Fibroblast of lung (primary cell): ENCODE measurements around the gene ABHD16B. TPM values are rescaled to one million over a fixed set of nuclear protein-coding genes. Genes with fewer than 3 reads are reported as not detected.
A peak's percentile ranks its signal among the peaks of the same experiment; 100 is the strongest.

Source experiments
- DNase-seq, 2 donors: peaks; one replicate each; pipeline versions ENCODE4 v3.0.0 to v3.0.0-alpha.2; 2010; ENCODE audit warnings: low read depth in 2 of 2
- H2AFZ ChIP-seq: 2 replicates; pipeline ENCODE4 v1.5.1; 2012; ENCODE audit warnings: low read length, control low read depth, inconsistent platforms
- H3K27ac ChIP-seq: 2 replicates; pipeline ENCODE4 v1.5.1; 2011; ENCODE audit warnings: low read length, control low read depth; ENCODE audit not compliant: insufficient read depth
- H3K27me3 ChIP-seq: 2 replicates; pipeline ENCODE4 v1.5.1; 2011; ENCODE audit warnings: mild to moderate bottlenecking, low read length; ENCODE audit not compliant: control insufficient read depth, insufficient read depth
- H3K36me3 ChIP-seq: 2 replicates; pipeline ENCODE4 v1.5.1; 2011; ENCODE audit warnings: low read length; ENCODE audit not compliant: control insufficient read depth, insufficient read depth
- H3K4me1 ChIP-seq: 2 replicates; pipeline ENCODE4 v1.5.1; 2011; ENCODE audit warnings: low read length; ENCODE audit not compliant: control insufficient read depth, insufficient read depth; ENCODE audit errors: extremely low read depth
- H3K4me2 ChIP-seq: 2 replicates; pipeline ENCODE4 v1.5.1; 2011; ENCODE audit warnings: low read length, control low read depth; ENCODE audit not compliant: insufficient read depth; ENCODE audit errors: extremely low read depth
- H3K4me3 ChIP-seq, 4 experiments: fragments of 200-600 bp in 1 of 4; sonication (generic) in 1 of 4; replicated peaks in 1 of 4; 2 replicates each; pipeline ENCODE4 v1.5.1; 2011 to 2016; ENCODE audit warnings: low read length in 4 of 4, low read depth in 3 of 4, mild to moderate bottlenecking in 3 of 4, control low read depth in 2 of 4, inconsistent platforms in 1 of 4, mixed read lengths in 1 of 4; ENCODE audit not compliant: insufficient read depth in 1 of 4; ENCODE audit errors: control extremely low read depth in 1 of 4
- H3K79me2 ChIP-seq: 2 replicates; pipeline ENCODE4 v1.5.1; 2012; ENCODE audit warnings: mild to moderate bottlenecking, low read length, inconsistent platforms; ENCODE audit not compliant: control insufficient read depth, insufficient read depth
- H3K9ac ChIP-seq: 2 replicates; pipeline ENCODE4 v1.5.1; 2011; ENCODE audit warnings: mild to moderate bottlenecking, low read length, control low read depth; ENCODE audit not compliant: insufficient read depth
- H3K9me3 ChIP-seq: 2 replicates; pipeline ENCODE4 v1.5.1; 2012; ENCODE audit warnings: low read depth, low read length; ENCODE audit not compliant: control insufficient read depth, insufficient read depth
- H4K20me1 ChIP-seq: 2 replicates; pipeline ENCODE4 v1.5.1; 2011; ENCODE audit warnings: low read length; ENCODE audit not compliant: control insufficient read depth, insufficient read depth; ENCODE audit errors: extremely low read depth
- CTCF ChIP-seq, 2 donors: IDR thresholded peaks in 1 of 2; conservative IDR thresholded peaks in 1 of 2; 1 replicate in 1 of 2; 2 replicates in 1 of 2; pipeline ENCODE4 v1.5.1; 2011 to 2012; ENCODE audit warnings: low read length in 2 of 2, control low read depth in 1 of 2, inconsistent platforms in 1 of 2, low read depth in 1 of 2, mild to moderate bottlenecking in 1 of 2
- EZH2 ChIP-seq: IDR thresholded peaks from 2 replicates; pipeline ENCODE4 v1.5.1; 2012; ENCODE audit warnings: low read length, control low read depth, mild to moderate bottlenecking; ENCODE audit errors: missing control alignments
- polyA plus RNA-seq, 2 donors: library from polyadenylated mRNA; depleted of rRNA in 1 of 2; stranded (reverse) in 1 of 2; unstranded in 1 of 2; fragments of >200 nt; gene quantifications; 2 replicates each; pipeline ENCODE4 v1.2.1, GENCODE V29; 2011 to 2012; ENCODE audit warnings: missing spikeins in 1 of 2
- total RNA-seq: library from RNA; depleted of rRNA; stranded (reverse); fragments of >200 nt; gene quantifications from 2 replicates; pipeline ENCODE4 v1.2.1, GENCODE V29; 2014

Gene ABHD16B
- total and polyA plus RNA-seq, 2 donors (not counting 1 experiment from before 2014, with no cell fraction given): not detected

- no peaks in the 10 kb centered on the region for H3K4me1 ChIP-seq
- no peaks in the 10 kb centered on the region for H4K20me1 ChIP-seq
- no peak overlapping the region for H3K4me2 ChIP-seq
- DNase-seq: no peak
- peaks cover 80% of the 10 kb centered on the region for H3K79me2 ChIP-seq
- no peak overlapping the region for H3K27ac ChIP-seq
- no peak overlapping the region for H3K4me3 ChIP-seq
- H3K9me3 ChIP-seq: no peaks in the 10 kb centered on the region
- no peak for TF ChIP-seq EZH2
- TF ChIP-seq CTCF (conservative IDR thresholded peaks at IDR 0.05 in 1 of 2, IDR thresholded peaks at IDR 0.05 in 1 of 2; ENCODE audit: low read depth in 1 of 2, low read length in 2 of 2): no peak
- H3K36me3 ChIP-seq: peaks cover 2% of the 10 kb centered on the region
- no peak overlapping the region for H2AFZ ChIP-seq
- no peak overlapping the region for H3K9ac ChIP-seq
- no peaks in the 10 kb centered on the region for H3K27me3 ChIP-seq
Observed at GRCh38 chr20:63908008-63908682, 46.8 kb downstream of the ABHD16B start.

GRCh38 chr20:63911176-63911575, 49.9 kb downstream of the ABHD16B start:
- Histone ChIP-seq H3K27ac (peak overlapping the region; percentile 47), H3K9ac (no peak overlapping the region)

More at GRCh38 chr20:63911176-63911575, 49.9 kb downstream of the ABHD16B start:
- DNase-seq: peak; percentile 39 to 59
- no peak for TF ChIP-seq CTCF (conservative IDR thresholded peaks at IDR 0.05 in 1 of 2, IDR thresholded peaks at IDR 0.05 in 1 of 2; ENCODE audit: low read depth in 1 of 2, low read length in 2 of 2)
- TF ChIP-seq EZH2: no peak
- H3K4me3 ChIP-seq: no peak overlapping the region
- H3K4me2 ChIP-seq: peak overlapping the region; percentile 42
- no peaks in the 10 kb centered on the region for H3K9me3 ChIP-seq
- no peak overlapping the region for H2AFZ ChIP-seq
- peaks cover 2% of the 10 kb centered on the region for H3K36me3 ChIP-seq
- peaks cover 75% of the 10 kb centered on the region for H3K79me2 ChIP-seq
- no peaks in the 10 kb centered on the region for H4K20me1 ChIP-seq
- H3K4me1 ChIP-seq: no peaks in the 10 kb centered on the region
- no peaks in the 10 kb centered on the region for H3K27me3 ChIP-seq

Other genes with a start within 250 kb of the ABHD16B start
- 7.4 and 10.9 TPM in 2 replicates for gene GMEB2, start 234.4 kb upstream of the ABHD16B start, total RNA-seq
- 6.3 and 7.9 TPM in 2 replicates for gene GMEB2, start 234.4 kb upstream of the ABHD16B start, polyA plus RNA-seq
- 16.4 and 34.3 TPM in 2 replicates for gene STMN3, start 208.1 kb upstream of the ABHD16B start, total RNA-seq
- gene STMN3, start 208.1 kb upstream of the ABHD16B start, polyA plus RNA-seq: 3.7 and 27.4 TPM in 2 replicates
- gene RTEL1, start 203.2 kb upstream of the ABHD16B start, total RNA-seq: 8.5 and 12.4 TPM in 2 replicates
- 4.7 and 11.5 TPM in 2 replicates for gene RTEL1, start 203.2 kb upstream of the ABHD16B start, polyA plus RNA-seq
- 6.7 and 35.2 TPM in 2 replicates for gene TNFRSF6B, start 164.8 kb upstream of the ABHD16B start, total RNA-seq
- 3.8 and 5.7 TPM in 2 replicates for gene TNFRSF6B, start 164.8 kb upstream of the ABHD16B start, polyA plus RNA-seq
- 24.7 and 35.0 TPM in 2 replicates for gene ARFRP1, start 153.5 kb upstream of the ABHD16B start, total RNA-seq
- 32.2 and 34.6 TPM in 2 replicates for gene ARFRP1, start 153.5 kb upstream of the ABHD16B start, polyA plus RNA-seq
- gene ZGPAT, start 153.5 kb upstream of the ABHD16B start, total RNA-seq: 10.7 and 11.0 TPM in 2 replicates
- gene ZGPAT, start 153.5 kb upstream of the ABHD16B start, polyA plus RNA-seq: 7.6 and 8.7 TPM in 2 replicates
- 1.5 and 3.5 TPM in 2 replicates for gene LIME1, start 124.8 kb upstream of the ABHD16B start, total RNA-seq
- gene LIME1, start 124.8 kb upstream of the ABHD16B start, polyA plus RNA-seq: 0.68 and 0.90 TPM in 2 replicates
- gene SLC2A4RG, start 121.7 kb upstream of the ABHD16B start, total RNA-seq: 18.2 and 30.6 TPM in 2 replicates
- gene SLC2A4RG, start 121.7 kb upstream of the ABHD16B start, polyA plus RNA-seq: 17.5 and 27.1 TPM in 2 replicates
- gene ZBTB46, start 30.2 kb upstream of the ABHD16B start, total RNA-seq: 2.8 and 4.5 TPM in 2 replicates
- 0.53 and 0.96 TPM in 2 replicates for gene ZBTB46, start 30.2 kb upstream of the ABHD16B start, polyA plus RNA-seq
- gene TPD52L2, start 3.8 kb downstream of the ABHD16B start, total RNA-seq: 84.2 and 123 TPM in 2 replicates
- 212 and 227 TPM in 2 replicates for gene TPD52L2, start 3.8 kb downstream of the ABHD16B start, polyA plus RNA-seq
- gene DNAJC5, start 33.6 kb downstream of the ABHD16B start, total RNA-seq: 35.7 and 48.9 TPM in 2 replicates
- gene DNAJC5, start 33.6 kb downstream of the ABHD16B start, polyA plus RNA-seq: 29.2 and 29.6 TPM in 2 replicates
- 20.8 and 27.9 TPM in 2 replicates for gene UCKL1, start 94.9 kb downstream of the ABHD16B start, total RNA-seq
- 16.4 and 16.7 TPM in 2 replicates for gene UCKL1, start 94.9 kb downstream of the ABHD16B start, polyA plus RNA-seq
- 6.4 and 8.4 TPM in 2 replicates for gene ZNF512B, start 108.4 kb downstream of the ABHD16B start, total RNA-seq
- 3.5 and 3.7 TPM in 2 replicates for gene ZNF512B, start 108.4 kb downstream of the ABHD16B start, polyA plus RNA-seq
- 0.77 and 0.99 TPM in 2 replicates for gene SAMD10, start 118.1 kb downstream of the ABHD16B start, total RNA-seq
- gene SAMD10, start 118.1 kb downstream of the ABHD16B start, polyA plus RNA-seq: 0.37 and 0.86 TPM in 2 replicates
- gene PRPF6, start 119.6 kb downstream of the ABHD16B start, total RNA-seq: 52.0 and 55.2 TPM in 2 replicates
- gene PRPF6, start 119.6 kb downstream of the ABHD16B start, polyA plus RNA-seq: 28.2 and 40.5 TPM in 2 replicates
- 0.26 and 0.66 TPM in 2 replicates for gene C20orf204, start 174.7 kb downstream of the ABHD16B start, total RNA-seq
- gene C20orf204, start 174.7 kb downstream of the ABHD16B start, polyA plus RNA-seq: 0.02 TPM in 2 replicates
- gene SOX18, start 188.1 kb downstream of the ABHD16B start, total RNA-seq: not detected in 2 replicates
- gene SOX18, start 188.1 kb downstream of the ABHD16B start, polyA plus RNA-seq: not detected in 2 replicates
- gene TCEA2, start 201.7 kb downstream of the ABHD16B start, total RNA-seq: 23.9 and 25.2 TPM in 2 replicates
- 12.7 and 17.1 TPM in 2 replicates for gene TCEA2, start 201.7 kb downstream of the ABHD16B start, polyA plus RNA-seq
- 9.1 and 11.6 TPM in 2 replicates for gene RGS19, start 218.0 kb downstream of the ABHD16B start, total RNA-seq
- 5.5 and 5.8 TPM in 2 replicates for gene RGS19, start 218.0 kb downstream of the ABHD16B start, polyA plus RNA-seq
- gene OPRL1, start 218.6 kb downstream of the ABHD16B start, total RNA-seq: 2.6 and 4.1 TPM in 2 replicates
- gene OPRL1, start 218.6 kb downstream of the ABHD16B start, polyA plus RNA-seq: 0.17 and 0.49 TPM in 2 replicates
- gene LKAAEAR1, start 222.9 kb downstream of the ABHD16B start, total RNA-seq: not detected in 2 replicates
- gene LKAAEAR1, start 222.9 kb downstream of the ABHD16B start, polyA plus RNA-seq: not detected in 2 replicates
- not detected in 2 replicates for gene NPBWR2, start 246.1 kb downstream of the ABHD16B start, total RNA-seq
- gene NPBWR2, start 246.1 kb downstream of the ABHD16B start, polyA plus RNA-seq: not detected in 2 replicates